HG02852 (cell line): ENCODE measurements around the gene RBFOX1.

Experiments
- ATAC-seq: cut with Tn5 transposase; IDR thresholded peaks from one replicate; pipeline ENCODE4 v1.9.1; 2021; ENCODE audit warnings: mild to moderate bottlenecking, moderate library complexity; ENCODE audit not compliant: unreplicated experiment

Gene RBFOX1

DNA sequence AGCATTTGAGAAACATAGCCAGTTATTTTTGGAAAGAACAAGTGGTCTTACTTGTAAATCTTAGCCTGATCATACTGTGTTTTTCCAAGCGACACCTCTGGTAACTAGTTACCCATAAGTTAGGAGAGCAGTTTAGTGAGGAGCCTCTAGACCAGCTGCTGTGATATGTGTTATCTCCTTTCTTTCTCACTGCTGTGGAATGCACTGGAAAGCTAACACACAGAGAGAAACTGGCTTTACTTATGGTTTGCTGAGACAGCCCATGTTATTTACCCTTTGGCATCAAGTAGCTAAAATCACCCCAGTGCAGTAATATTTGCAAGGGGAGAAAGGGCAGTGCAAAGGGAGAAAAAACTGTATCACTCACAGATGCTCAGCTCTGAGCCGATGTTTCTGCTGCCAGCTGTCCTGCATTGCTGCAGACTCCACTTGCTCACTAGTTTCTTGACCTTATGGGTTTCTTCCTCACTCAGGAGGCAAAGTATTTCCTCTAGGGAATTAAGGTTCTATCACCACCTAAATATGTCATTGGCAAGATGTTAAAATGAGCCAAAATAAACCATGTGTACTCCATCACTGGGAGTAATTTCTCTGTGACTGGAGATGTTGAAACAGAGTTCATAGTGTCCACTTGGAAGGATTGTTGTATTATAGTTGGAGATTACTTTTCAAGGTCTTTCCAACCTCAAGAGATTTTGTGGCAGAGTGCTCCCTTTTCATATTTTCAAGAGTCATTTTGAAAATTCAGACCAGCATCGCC lies 2.3 kb downstream of the RBFOX1 start:
- no peak for ATAC-seq

GRCh38 chr16:7335991-7336634 lies 3.5 kb downstream of the RBFOX1 start:
- ATAC-seq, result no peak

GRCh38 chr16:7336742-7337141 lies 4.1 kb downstream of the RBFOX1 start:
- ATAC-seq, result no peak

- ATAC-seq, result no peak
Observed at GRCh38 chr16:7338826-7339225, 6.2 kb downstream of the RBFOX1 start.

DNA sequence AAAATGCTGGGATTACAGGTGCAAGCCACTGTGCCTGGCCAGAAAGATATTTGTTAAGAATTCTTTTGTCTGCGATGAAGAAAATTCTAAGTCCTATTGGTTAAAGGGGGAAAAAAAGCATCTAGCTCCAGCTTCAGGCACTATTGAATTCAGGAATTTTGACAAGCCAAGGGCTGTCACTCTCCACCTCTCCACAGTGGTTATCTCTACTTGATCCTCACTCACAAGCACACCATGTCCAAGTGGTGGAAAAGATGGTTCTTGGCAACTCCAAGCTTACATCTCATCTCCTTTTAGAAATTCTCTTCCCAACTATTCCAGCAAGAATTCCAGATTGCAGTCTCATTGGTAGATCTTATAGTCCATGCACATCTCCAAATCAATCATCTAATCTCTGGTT lies 7.1 kb downstream of the RBFOX1 start:
- no peak for ATAC-seq

DNA sequence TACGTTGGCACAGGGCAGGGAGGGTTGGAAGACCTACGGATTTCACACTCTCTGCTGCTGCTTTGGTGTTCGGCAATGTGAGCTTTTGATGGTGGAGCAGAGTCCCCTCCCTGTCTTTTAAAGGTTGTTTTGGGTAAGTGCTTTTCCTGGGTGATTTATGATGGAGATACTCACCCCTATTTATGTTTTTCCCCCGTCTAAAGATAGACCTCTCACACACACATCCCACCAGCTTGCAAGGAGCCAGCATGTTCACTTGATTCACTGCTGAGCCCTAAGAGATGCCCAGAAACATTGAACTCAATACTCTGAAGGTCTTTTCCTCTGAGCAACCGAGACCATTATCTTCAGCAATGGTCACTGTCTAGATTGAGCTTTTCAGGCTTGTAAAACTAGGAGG lies 8.3 kb downstream of the RBFOX1 start:
- no peak for ATAC-seq

GRCh38 chr16:7342598-7342997 lies 10.0 kb downstream of the RBFOX1 start:
- no peak for ATAC-seq

- ATAC-seq, result no peak
Observed at GRCh38 chr16:7343243-7343642, 10.6 kb downstream of the RBFOX1 start.

DNA sequence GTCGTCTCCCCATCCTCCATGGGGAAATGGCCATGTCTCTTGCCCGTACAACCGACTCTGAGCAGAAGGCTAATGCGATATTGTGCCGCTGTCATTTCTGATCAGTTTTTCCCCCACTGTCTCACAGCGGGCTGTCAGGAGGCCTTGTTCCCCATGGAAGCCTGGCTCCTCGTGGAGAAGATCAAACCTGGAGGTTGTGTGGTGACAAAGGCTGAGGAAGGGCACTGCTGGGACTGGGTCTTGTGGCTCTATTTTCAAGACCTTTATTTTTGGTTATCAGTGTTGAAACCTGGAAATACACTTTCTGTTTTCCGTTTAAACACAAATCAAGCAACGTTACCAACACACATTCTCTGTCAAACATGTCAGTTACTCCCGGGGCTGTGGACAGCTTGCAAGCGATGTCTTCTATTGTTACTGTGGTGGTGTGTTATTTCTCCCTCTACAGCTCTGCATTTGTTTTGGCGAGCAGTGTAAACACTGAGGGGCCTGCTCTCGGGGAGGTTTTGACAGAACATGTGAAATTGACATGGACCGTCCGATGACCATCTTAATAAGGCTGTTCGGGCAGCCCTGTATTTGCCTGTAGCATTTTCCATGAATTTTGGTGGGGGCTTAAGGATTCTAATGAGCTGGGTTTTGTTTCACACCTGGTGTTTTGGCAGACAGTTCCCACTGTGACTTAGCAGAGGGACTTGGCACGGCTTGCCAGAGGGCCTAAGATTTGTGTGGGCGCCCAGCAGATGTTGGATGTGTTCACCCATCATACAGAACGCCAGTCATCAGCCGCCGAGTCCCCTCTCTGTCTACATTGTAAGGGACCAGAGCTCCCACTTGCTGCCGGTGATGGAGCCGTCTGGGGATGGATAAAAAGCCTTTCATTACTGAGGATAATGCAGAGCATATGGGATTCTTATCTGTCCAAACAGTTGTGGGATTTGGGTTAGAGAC lies 12.5 kb downstream of the RBFOX1 start:
- no peak for ATAC-seq

DNA sequence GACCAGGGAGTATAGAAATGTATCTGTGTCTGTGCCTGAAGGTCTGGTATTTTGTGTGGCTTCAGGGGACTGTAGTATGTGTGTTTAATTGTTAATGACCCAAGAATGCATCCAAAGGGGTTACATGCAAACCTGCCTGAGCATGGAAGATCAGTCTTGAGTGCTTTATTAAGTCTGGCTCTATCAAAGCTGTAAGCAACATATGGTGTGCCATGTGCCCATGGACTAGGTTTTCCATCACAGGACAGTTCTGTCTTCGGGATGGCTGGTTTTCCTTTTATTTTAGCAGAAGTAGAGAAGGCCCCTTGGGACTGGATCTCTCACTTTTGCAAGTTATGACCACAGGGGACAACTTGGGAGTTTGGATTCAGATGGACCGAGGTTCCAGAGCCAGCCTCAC lies 18.2 kb downstream of the RBFOX1 start:
- ATAC-seq, result no peak

GRCh38 chr16:7351610-7352510 lies 19.2 kb downstream of the RBFOX1 start:
- no peak for ATAC-seq

GRCh38 chr16:7355758-7356157 lies 23.1 kb downstream of the RBFOX1 start:
- ATAC-seq, result no peak

DNA sequence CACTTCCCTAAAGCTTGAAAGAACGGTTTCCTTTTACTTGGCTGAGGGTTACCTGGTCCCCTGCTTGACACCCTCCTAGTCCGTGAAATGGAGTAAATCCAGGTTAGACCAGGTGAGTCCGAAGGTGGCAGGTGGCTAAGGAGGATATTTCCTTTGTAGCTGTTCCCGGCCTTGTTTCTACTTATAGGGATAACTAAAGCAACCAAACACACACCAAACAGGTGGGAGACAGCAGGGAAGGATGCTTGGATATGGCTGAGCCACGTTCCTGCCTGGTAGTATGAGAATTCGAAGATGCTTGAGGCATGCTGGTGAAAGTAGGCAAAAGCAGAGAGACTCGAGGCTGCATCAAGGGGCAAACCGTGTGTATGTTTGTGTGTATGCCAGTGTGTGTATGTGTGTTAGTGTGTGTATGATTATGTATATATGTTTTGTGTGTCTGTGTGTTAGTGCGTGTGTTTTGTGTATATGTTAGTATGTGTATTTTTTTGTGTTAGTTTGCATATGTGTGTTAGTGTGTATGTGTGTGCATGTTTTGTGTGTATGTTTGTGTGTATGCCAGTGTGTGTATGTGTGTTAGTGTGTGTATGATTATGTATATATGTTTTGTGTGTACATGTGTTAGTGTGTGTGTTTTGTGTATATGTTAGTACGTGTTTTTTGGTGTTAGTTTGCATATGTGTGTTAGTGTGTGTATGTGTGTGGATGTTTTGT lies 28.9 kb downstream of the RBFOX1 start:
- no peak for ATAC-seq

DNA sequence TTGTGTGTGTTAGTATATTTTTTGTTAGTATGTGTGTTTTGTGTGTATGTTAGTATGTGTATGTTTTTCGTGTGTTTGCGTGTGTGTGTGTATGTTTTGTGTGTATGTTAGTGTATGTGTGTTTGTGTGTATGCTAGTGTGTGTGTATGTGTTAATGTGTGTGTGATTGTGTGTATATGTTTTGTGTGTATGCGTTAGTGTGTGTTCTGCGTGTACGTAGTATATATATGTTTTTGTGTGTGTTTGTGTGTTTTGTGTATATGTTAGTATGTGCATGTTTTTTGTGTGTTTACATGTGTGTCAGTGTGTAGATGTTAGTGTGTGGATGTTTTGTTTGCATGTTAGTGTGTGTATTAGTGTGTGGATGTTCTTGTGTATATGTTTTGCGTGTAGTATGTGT lies 29.6 kb downstream of the RBFOX1 start:
- no peak for ATAC-seq

GRCh38 chr16:7363422-7364417 lies 31.1 kb downstream of the RBFOX1 start:
- no peak for ATAC-seq

GRCh38 chr16:7366041-7366440 lies 33.4 kb downstream of the RBFOX1 start:
- ATAC-seq, result no peak

- ATAC-seq, result no peak
Observed at GRCh38 chr16:7366993-7367880, 34.6 kb downstream of the RBFOX1 start.

- no peak for ATAC-seq
Observed at GRCh38 chr16:7369204-7369603, 36.6 kb downstream of the RBFOX1 start.
